GM18951 (cell line): ENCODE data around the gene TBC1D16.

Source experiments
- POLR2A ChIP-seq: IDR thresholded peaks from 4 replicates; pipeline ENCODE4 v1.6.1; 2011; ENCODE audit warnings: mild to moderate bottlenecking; ENCODE audit not compliant: insufficient read length, insufficient read depth; ENCODE audit errors: extremely low read depth
- in situ Hi-C: fragments of 300-500 bp; cut with MboI; formaldehyde crosslinking; loops from one replicate; pipeline ENCODE4 v1.12.0; 2022; ENCODE audit warnings: low sequenced_read_pairs, mixed read lengths, inconsistent platforms; ENCODE audit not compliant: unreplicated experiment

TBC1D16 gene

GRCh38 chr17:79944821-79945391 lies 90.8 kb downstream of the TBC1D16 start:
- no peak for TF ChIP-seq POLR2A
- in situ Hi-C loops = no loop called here

- in situ Hi-C loops = no loop called here
- no peak for TF ChIP-seq POLR2A
These were observed 91.3 kb downstream of the TBC1D16 start for GRCh38 chr17:79944251-79944812.

GRCh38 chr17:79943347-79944241 lies 92.1 kb downstream of the TBC1D16 start:
- TF ChIP-seq POLR2A = no peak
- in situ Hi-C loops = no loop called here

GRCh38 chr17:79942591-79943346 lies 92.9 kb downstream of the TBC1D16 start:
- in situ Hi-C loops = no loop called here
- TF ChIP-seq POLR2A = no peak

GRCh38 chr17:79942011-79942405 lies 93.7 kb downstream of the TBC1D16 start:
- in situ Hi-C loops = no loop called here

GRCh38 chr17:79941088-79942010 lies 94.3 kb downstream of the TBC1D16 start:
- TF ChIP-seq POLR2A = no peak
- in situ Hi-C loops = no loop called here

More at GRCh38 chr17:79942011-79942405, 93.7 kb downstream of the TBC1D16 start:
- TF ChIP-seq POLR2A = no peak

GRCh38 chr17:79940459-79941087 lies 95.1 kb downstream of the TBC1D16 start:
- no peak for TF ChIP-seq POLR2A
- in situ Hi-C loops = no loop called here

- TF ChIP-seq POLR2A = no peak
- in situ Hi-C loops = no loop called here
These were observed 95.8 kb downstream of the TBC1D16 start for GRCh38 chr17:79939755-79940458.

- in situ Hi-C loops = no loop called here
- TF ChIP-seq POLR2A = no peak
These were observed 96.6 kb downstream of the TBC1D16 start for GRCh38 chr17:79939094-79939435.

GRCh38 chr17:79938336-79939093 lies 97.2 kb downstream of the TBC1D16 start:
- in situ Hi-C loops = no loop called here
- TF ChIP-seq POLR2A = no peak
